ENCODE measurements around the gene OR2T2.
"Not testable (repeated sequence)": the region's sequence is repeated elsewhere in the genome, so short reads cannot be mapped to it uniquely, and the experiment has no call there.

Gene OR2T2

DNA sequence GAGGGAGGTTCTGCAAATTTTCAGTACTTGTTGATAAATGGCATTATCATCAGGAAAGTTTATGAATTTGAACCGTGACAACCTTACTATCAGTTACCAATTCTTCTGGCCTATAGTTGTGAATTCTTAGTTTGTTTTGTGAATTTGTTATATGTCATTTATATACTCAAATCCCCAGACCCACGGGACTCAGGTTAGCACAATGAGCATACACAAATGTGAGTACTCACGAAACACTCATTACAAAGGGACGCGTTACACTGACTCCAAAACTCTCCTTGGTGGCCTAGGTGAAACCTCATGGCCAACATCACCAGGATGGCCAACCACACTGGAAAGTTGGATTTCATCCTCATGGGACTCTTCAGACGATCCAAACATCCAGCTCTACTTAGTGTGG, 42.9 kb downstream of the OR2T2 start, which contains the start of gene OR2T5:
Gene OR2T5 (plus strand): TSS at position 301 of the 400 bp plus-strand sequence. CDS start 0 bp downstream, at position 301.
- DNase-seq (ENCODE audit: low spot score): not testable (repeated sequence)

DNA sequence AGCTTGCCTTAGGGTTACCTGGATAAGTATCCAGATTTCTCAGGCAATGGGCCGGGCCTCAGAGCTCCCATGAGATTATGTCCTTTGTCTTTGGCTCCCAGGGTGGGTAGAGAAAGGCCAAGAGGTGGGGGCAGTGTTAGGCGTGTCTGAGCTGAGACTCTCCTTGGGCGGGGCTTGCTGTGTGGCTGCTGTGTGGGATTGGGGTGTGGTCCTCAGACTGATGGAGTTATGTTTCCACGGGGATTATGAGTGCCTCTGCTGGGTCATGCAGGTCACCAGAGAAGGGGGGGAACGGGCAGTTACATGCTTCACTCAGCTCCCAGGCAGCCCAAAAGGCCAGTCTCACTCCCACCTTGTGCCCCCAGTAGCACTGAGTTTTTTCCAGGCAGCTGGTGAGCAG, 51.2 kb downstream of the OR2T2 start:
- not testable (repeated sequence) for DNase-seq (ENCODE audit: low spot score)

- DNase-seq (ENCODE audit: low spot score): not testable (repeated sequence)
Measured at GRCh38 chr1:248500305-248501035, 55.0 kb downstream of the OR2T2 start.
